H1 (cell line): ENCODE results near the gene PRKCZ. TPM values are rescaled to one million over a fixed set of nuclear protein-coding genes. Genes with fewer than 3 reads are reported as not detected.

Source experiments
- CTCF ChIA-PET: fragments of 300-600 bp; sonication (Branson Sonifier 250); formaldehyde crosslinking; loops from one replicate; lab custom pipeline; 2021; ENCODE audit not compliant: partially characterized antibody; lab: Charles Lee
- POLR2A ChIA-PET: fragments of 300-600 bp; sonication (Branson Sonifier 250); formaldehyde crosslinking; loops from one replicate; lab custom pipeline; 2021; ENCODE audit warnings: inconsistent platforms; ENCODE audit not compliant: partially characterized antibody; lab: Charles Lee
- DNase-seq, 2 experiments: peaks; one replicate each; pipeline versions ENCODE4 v3.0.0 to v3.0.0-alpha.2; 2010 to 2022; ENCODE audit warnings: low spot score in 2 of 2, low read depth in 1 of 2, mixed read lengths in 1 of 2
- FAIRE-seq: peaks from 2 replicates; lab custom pipeline; 2011; peaks lifted over from hg19 to GRCh38; lab: Jason Lieb, UNC
- H2AFZ ChIP-seq: 2 replicates; pipeline ENCODE4 v1.8.1; 2012; ENCODE audit warnings: low read length, inconsistent platforms
- H2AK5ac ChIP-seq: 2 replicates; pipeline ENCODE4 v1.6.1; 2013; ENCODE audit warnings: low read depth, low read length
- H2BK120ac ChIP-seq: replicated peaks from 2 replicates; pipeline ENCODE3; 2013; ENCODE audit warnings: low read depth, low read length, inconsistent platforms
- H2BK12ac ChIP-seq: 2 replicates; pipeline ENCODE4 v1.6.1; 2013; ENCODE audit warnings: low read depth, low read length
- H2BK15ac ChIP-seq: 2 replicates; pipeline ENCODE4 v1.6.1; 2013; ENCODE audit warnings: low read length
- H2BK20ac ChIP-seq: 2 replicates; pipeline ENCODE4 v1.6.1; 2013; ENCODE audit warnings: low read length
- H2BK5ac ChIP-seq: 2 replicates; pipeline ENCODE4 v1.6.1; 2013; ENCODE audit warnings: low read depth, low read length
- H3K14ac ChIP-seq: 2 replicates; pipeline ENCODE4 v1.6.1; 2013; ENCODE audit warnings: inconsistent platforms; ENCODE audit not compliant: insufficient read length
- H3K18ac ChIP-seq: 2 replicates; pipeline ENCODE4 v1.6.1; 2013; ENCODE audit warnings: low read length; ENCODE audit errors: extremely low read depth
- H3K23ac ChIP-seq: 2 replicates; pipeline ENCODE4 v1.6.1; 2013; ENCODE audit warnings: inconsistent platforms; ENCODE audit not compliant: insufficient read length
- H3K23me2 ChIP-seq: 2 replicates; pipeline ENCODE4 v1.6.1; 2013; ENCODE audit warnings: low read depth, low read length
- H3K27ac ChIP-seq: 2 replicates; pipeline ENCODE4 v1.6.1; 2011; ENCODE audit warnings: low read depth, low read length, inconsistent platforms
- H3K27me3 ChIP-seq, 4 experiments: replicated peaks in 1 of 4; 1 replicate in 1 of 4; 2 replicates in 3 of 4; pipeline versions ENCODE4 v1.6.1 to v1.8.1; 2011 to 2013; ENCODE audit warnings: low read length in 3 of 4, mild to moderate bottlenecking in 3 of 4, inconsistent platforms in 2 of 4, mixed read lengths in 2 of 4, moderate library complexity in 1 of 4; ENCODE audit not compliant: control insufficient read depth in 3 of 4, insufficient read depth in 3 of 4; ENCODE audit errors: extremely low read depth in 1 of 4
- H3K36me3 ChIP-seq, 4 experiments: 2 replicates each; pipeline versions ENCODE4 v1.6.1 to v1.8.1; 2011 to 2013; ENCODE audit warnings: mild to moderate bottlenecking in 4 of 4, low read length in 3 of 4, moderate library complexity in 2 of 4, control low read depth in 1 of 4, inconsistent platforms in 1 of 4; ENCODE audit not compliant: insufficient read depth in 4 of 4, control insufficient read depth in 2 of 4
- H3K4ac ChIP-seq: replicated peaks from 2 replicates; pipeline ENCODE3; 2013; ENCODE audit warnings: low read length, low read depth, mixed read lengths, inconsistent platforms; ENCODE audit not compliant: insufficient read length
- H3K4me1 ChIP-seq, 4 experiments: replicated peaks in 1 of 4; 1 replicate in 1 of 4; 2 replicates in 3 of 4; pipeline versions ENCODE4 v1.6.1 to v1.8.1; 2011 to 2013; ENCODE audit warnings: low read length in 3 of 4, inconsistent platforms in 2 of 4, mixed read lengths in 1 of 4; ENCODE audit not compliant: insufficient read depth in 4 of 4, control insufficient read depth in 3 of 4
- H3K4me2 ChIP-seq, 2 experiments: 2 replicates each; pipeline versions ENCODE4 v1.6.1 to v1.8.1; 2011 to 2013; ENCODE audit warnings: low read depth in 2 of 2, low read length in 2 of 2, control low read depth in 1 of 2, inconsistent platforms in 1 of 2, mild to moderate bottlenecking in 1 of 2; ENCODE audit not compliant: insufficient read depth in 1 of 2
- H3K4me3 ChIP-seq, 4 experiments: fragments of 200-600, 300-600 bp in 1 of 4; sonication (generic), shearing (Covaris generic), sonication (Bioruptor Twin) in 1 of 4; 2 replicates each; pipeline versions ENCODE4 v1.5.1 to v1.8.1; 2011 to 2016; ENCODE audit warnings: low read length in 4 of 4, low read depth in 3 of 4, control low read depth in 2 of 4, inconsistent platforms in 2 of 4, mild to moderate bottlenecking in 2 of 4, mixed read lengths in 1 of 4, moderate library complexity in 1 of 4; ENCODE audit not compliant: insufficient read depth in 2 of 4; ENCODE audit errors: extremely low read depth in 1 of 4
- H3K56ac ChIP-seq: replicated peaks from 2 replicates; pipeline ENCODE3; 2013; ENCODE audit warnings: low read depth, mild to moderate bottlenecking, mixed read lengths, low read length, inconsistent platforms; ENCODE audit not compliant: insufficient read length
- H3K79me1 ChIP-seq: 2 replicates; pipeline ENCODE4 v1.6.1; 2013; ENCODE audit warnings: low read depth, low read length, control low read depth
- H3K79me2 ChIP-seq, 2 experiments: 2 replicates each; pipeline versions ENCODE4 v1.6.1 to v1.8.1; 2012 to 2013; ENCODE audit warnings: low read length in 2 of 2, mild to moderate bottlenecking in 2 of 2, inconsistent platforms in 1 of 2; ENCODE audit not compliant: insufficient read depth in 2 of 2, control insufficient read depth in 1 of 2
- H3K9ac ChIP-seq, 4 experiments: replicated peaks in 1 of 4; 1 replicate in 1 of 4; 2 replicates in 3 of 4; pipeline versions ENCODE4 v1.6.1 to v1.8.1; 2011 to 2013; ENCODE audit warnings: low read depth in 3 of 4, low read length in 3 of 4, control low read depth in 2 of 4, mild to moderate bottlenecking in 2 of 4, moderate library complexity in 2 of 4, inconsistent platforms in 1 of 4; ENCODE audit errors: extremely low read depth in 1 of 4
- H3K9me3 ChIP-seq, 2 experiments: 2 replicates each; pipeline versions ENCODE4 v1.6.1 to v1.8.1; 2012 to 2013; ENCODE audit warnings: mild to moderate bottlenecking in 2 of 2, moderate library complexity in 2 of 2, control low read depth in 1 of 2, inconsistent platforms in 1 of 2, low read depth in 1 of 2, low read length in 1 of 2, mixed read lengths in 1 of 2; ENCODE audit not compliant: insufficient read depth in 2 of 2
- H4K20me1 ChIP-seq, 2 experiments: replicated peaks in 1 of 2; 2 replicates each; pipeline versions ENCODE3 to v1.8.1; 2011 to 2013; ENCODE audit warnings: inconsistent platforms in 2 of 2, low read length in 2 of 2, mild to moderate bottlenecking in 1 of 2; ENCODE audit not compliant: insufficient read depth in 2 of 2, control insufficient read depth in 1 of 2
- H4K5ac ChIP-seq: 2 replicates; pipeline ENCODE4 v1.6.1; 2013; ENCODE audit warnings: low read length, low read depth, mixed read lengths, inconsistent platforms; ENCODE audit not compliant: insufficient read length
- H4K8ac ChIP-seq: 2 replicates; pipeline ENCODE4 v1.8.0; 2013; ENCODE audit warnings: mild to moderate bottlenecking, moderate library complexity, low read length, inconsistent platforms; ENCODE audit not compliant: insufficient read depth; ENCODE audit errors: extremely low read depth
- H4K91ac ChIP-seq: replicated peaks from 2 replicates; pipeline ENCODE3; 2013; ENCODE audit warnings: low read length, mixed read lengths, inconsistent platforms; ENCODE audit not compliant: insufficient read length
- ASH2L ChIP-seq: fragments of 200-600, 300-600 bp; sonication (generic); IDR thresholded peaks from one replicate; pipeline ENCODE4 v1.7.1; 2017; ENCODE audit warnings: low read length
- BCL11A ChIP-seq, 2 experiments: IDR thresholded peaks; one replicate each; pipeline ENCODE4 v1.6.1; 2011; ENCODE audit warnings: low read depth in 2 of 2, low read length in 2 of 2, mild to moderate bottlenecking in 2 of 2
- CBX8 ChIP-seq: fragments of 300-800, 300-1000 bp; sonication (generic); IDR thresholded peaks from 2 replicates; pipeline ENCODE4 v1.7.1; 2016; ENCODE audit warnings: low read depth, low read length, borderline replicate concordance
- CREB1 ChIP-seq: IDR thresholded peaks from 2 replicates; pipeline ENCODE4 v1.6.1; 2012; ENCODE audit warnings: inconsistent platforms
- EGR1 ChIP-seq: IDR thresholded peaks from 2 replicates; pipeline ENCODE4 v1.6.1; 2011; ENCODE audit warnings: low read depth, low read length, borderline replicate concordance
- EZH2 ChIP-seq: fragments of 200-600 bp; sonication (generic); IDR thresholded peaks from 2 replicates; pipeline ENCODE4 v1.7.1; 2012; ENCODE audit warnings: low read depth, mild to moderate bottlenecking, moderate library complexity, low read length, inconsistent platforms; ENCODE audit not compliant: severe bottlenecking
- GABPA ChIP-seq: IDR thresholded peaks from 2 replicates; pipeline ENCODE4 v1.6.1; 2011; ENCODE audit warnings: mild to moderate bottlenecking, low read length, moderate library complexity, borderline replicate concordance; ENCODE audit not compliant: insufficient read depth
- HDAC6 ChIP-seq: IDR thresholded peaks from one replicate; pipeline ENCODE4 v1.7.1; 2012; ENCODE audit warnings: low read depth, mild to moderate bottlenecking, inconsistent platforms, low read length, moderate library complexity
- RNF2 ChIP-seq: fragments of 200-900, 300-1000 bp; sonication (generic); IDR thresholded peaks from 2 replicates; pipeline ENCODE4 v1.7.1; 2016; ENCODE audit warnings: borderline replicate concordance, low read depth, mild to moderate bottlenecking, antibody characterized with exemption, low read length; ENCODE audit not compliant: poor library complexity, severe bottlenecking; ENCODE audit errors: missing control alignments
- TAF1 ChIP-seq: IDR thresholded peaks from 2 replicates; pipeline ENCODE4 v1.6.1; 2011; ENCODE audit warnings: mild to moderate bottlenecking, low read depth, low read length
- YY1 ChIP-seq: IDR thresholded peaks from 2 replicates; pipeline ENCODE4 v1.6.1; 2011; ENCODE audit warnings: low read depth, mild to moderate bottlenecking, low read length
- WGBS, 2 experiments: shearing (Covaris generic) in 1 of 2; methylation state at CpG; one replicate each; pipeline versions ENCODE4 v1.1.6 to v1.1.7; 2013 to 2015; ENCODE audit warnings: low lambda C conversion rate in 2 of 2, mixed read lengths in 2 of 2, inconsistent platforms in 1 of 2, low coverage in 1 of 2, missing lambda C conversion rate in 1 of 2; ENCODE audit not compliant: insufficient replicate concordance in 2 of 2, insufficient coverage in 1 of 2, insufficient read length in 1 of 2; ENCODE audit errors: extremely low coverage in 1 of 2, missing lambda C conversion rate in 1 of 2; 5-methylcytosine and 5-hydroxymethylcytosine counted together
- polyA plus RNA-seq, 7 experiments: library from polyadenylated mRNA; depleted of rRNA in 3 of 7; stranded (reverse) in 5 of 7; unstranded in 2 of 7; fragments of >200 nt in 5 of 7; fragments of 200-250 nt in 2 of 7; gene quantifications; 1 replicate in 5 of 7; 2 replicates in 1 of 7; 4 replicates in 1 of 7; pipeline versions ENCODE4 v1.2.1 to v1.2.3, GENCODE V29; 2011 to 2013; ENCODE audit warnings: missing spikeins in 2 of 7, mixed read lengths in 2 of 7
- total RNA-seq: library from RNA; stranded (reverse); fragmentation: NEBNext Ultra II Directional; extraction: Animal tissue kit (Norgen Biotek cat#: 25700); gene quantifications from 2 replicates; pipeline ENCODE4 v1.2.1, GENCODE V29; 2021

The PRKCZ gene
- total and polyA plus RNA-seq, 2 of the 8 experiments (the other 6 are each of a cell fraction or from before 2014, with no cell fraction given): 37.4 to 45.1 TPM

DNA sequence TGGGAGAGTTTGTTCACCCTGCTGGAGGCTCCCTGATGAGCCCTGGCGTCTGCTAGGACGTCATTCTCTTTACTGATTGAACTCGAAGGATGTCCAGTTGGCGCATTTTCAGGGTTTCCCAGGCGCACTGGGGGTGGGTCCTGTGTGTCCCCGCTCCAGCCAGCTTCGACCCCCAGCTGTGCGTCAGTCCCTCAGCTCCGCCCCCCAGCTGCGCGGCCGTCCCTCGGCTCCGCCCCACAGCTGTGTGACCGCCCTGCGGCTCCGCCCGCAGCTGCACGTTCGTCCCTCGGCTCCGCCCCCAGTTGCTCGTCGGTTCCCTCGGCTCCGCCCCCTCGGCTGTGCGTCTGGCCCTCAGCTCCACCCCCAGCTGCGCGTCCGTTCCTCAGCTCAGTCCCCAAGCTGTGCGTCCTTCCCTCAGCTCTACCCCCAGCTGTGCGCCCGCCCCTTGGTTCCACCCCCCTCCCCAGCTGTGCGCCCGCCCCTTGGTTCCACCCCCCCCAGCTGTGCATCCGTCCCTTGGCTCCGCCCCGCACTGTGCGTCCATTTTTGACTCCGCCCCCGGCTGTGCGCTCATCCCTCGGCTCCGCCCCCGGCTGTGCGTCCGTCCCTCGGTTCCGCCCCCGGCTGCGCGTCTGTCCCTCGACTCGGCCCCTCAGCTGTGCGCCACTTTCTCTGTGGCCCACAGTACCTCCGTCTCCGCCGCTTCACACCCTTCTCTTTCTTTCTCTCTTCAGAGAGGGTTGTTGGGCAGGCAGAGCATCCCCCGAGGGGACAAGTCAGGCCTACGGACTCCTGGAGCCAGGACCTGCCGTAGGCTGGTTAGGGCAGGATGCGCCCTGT lies 83.0 kb downstream of the PRKCZ start:
- Histone ChIP-seq H4K20me1 (peaks cover 2 to 10% of the 10 kb centered on the region in 2 experiments), H2BK5ac (0 out of 2 replicates have a peak overlapping the region, but pooled peaks have one; percentile 31), H3K56ac (no peak overlapping the region), H3K79me1 (peaks cover 3% of the 10 kb centered on the region; the same call in 1 of the 2 replicates), H2AFZ (no peak overlapping the region), H3K4me3 (peak overlapping the region; percentile 16 to 52 (median 28); a peak in 7 of 8 replicates), H3K14ac (no peak overlapping the region), H3K79me2 (peaks cover 0 to 5% of the 10 kb centered on the region in 2 experiments; a peak in 1 of 4 replicates), H3K27ac (peak overlapping the region; percentile 22; the same call in 1 of the 2 replicates), H2BK120ac (no peak overlapping the region), H3K4ac (no peak overlapping the region), H2BK20ac (no peak overlapping the region), H3K23me2 (peaks cover 2% of the 10 kb centered on the region; the same call in 1 of the 2 replicates), H3K9ac (peak overlapping the region in 3 of 4 experiments; percentile 26 to 50 (median 29); a peak in 4 of 7 replicates), H4K5ac (peak overlapping the region; percentile 9), H3K4me2 (peak overlapping the region; percentile 59 to 69), H3K27me3 (no peaks in the 10 kb centered on the region), H3K23ac (no peak overlapping the region), H3K9me3 (no peaks in the 10 kb centered on the region), H2AK5ac (no peak overlapping the region), H4K8ac (peak overlapping the region; percentile 78; the same call in 1 of the 2 replicates), H4K91ac (no peak overlapping the region), H2BK12ac (no peak overlapping the region), H3K4me1 (peaks cover 0 to 20% (median 13%) of the 10 kb centered on the region in 4 experiments; a peak in 6 of 7 replicates), H3K18ac (no peak overlapping the region; the same call in 1 of the 2 replicates), H3K36me3 (no peaks in the 10 kb centered on the region; a peak in 1 of 8 replicates), H2BK15ac (no peak overlapping the region)
- ChIA-PET CTCF (interaction anchor here (0.6 to 1.5 kb wide), 6 partner anchors 10 to 177 kb away, joined by 3 to 5 read pairs (median 3); no protein-coding TSS in a partner anchor), POLR2A (no interaction called here)
- FAIRE-seq: no peak
- WGBS, 2 experiments: 12% methylated on average over 51 of the region's 63 CpGs; no CpG with 5 or more reads in 1 of the 2 experiments
- DNase-seq: peak; percentile 97 to 99
- TF ChIP-seq HDAC6 (no peak), YY1 (0 out of 2 replicates have a peak, but pooled peaks have one; percentile 37), CBX8 (no peak), RNF2 (no peak), BCL11A (IDR thresholded peaks at IDR 0.05; ENCODE audit: low read depth in 2 of 2, low read length in 2 of 2) (no peak), TAF1 (peak; percentile 54; the same call in 1 of the 2 replicates), EZH2 (no peak), ASH2L (peak; percentile 26), GABPA (peak; percentile 26; the same call in 1 of the 2 replicates), CREB1 (peak; percentile 54), EGR1 (peak; percentile 77; the same call in 1 of the 2 replicates)
